Tibial artery (tissue), 4 donors: ENCODE measurements around the gene SCUBE1.

Experiments used
- DNase-seq, 2 donors: peaks; one replicate each; pipeline ENCODE4 v3.0.0-alpha.2; 2019
- H3K27ac ChIP-seq, 2 donors: fragments of 200-600 bp; sonication (generic) in 1 of 2; 1 replicate in 1 of 2; 2 replicates in 1 of 2; pipeline ENCODE4 v1.5.1; 2018 to 2019; ENCODE audit warnings: mild to moderate bottlenecking in 1 of 2
- H3K27me3 ChIP-seq, 2 donors: fragments of 200-600 bp; sonication (generic) in 1 of 2; one replicate each; pipeline versions ENCODE4 v1.5.1 to v1.6.0; 2016 to 2019
- H3K36me3 ChIP-seq, 3 donors: fragments of 200-600 bp; sonication (generic) in 2 of 3; one replicate each; pipeline ENCODE4 v1.5.1; 2016 to 2019; ENCODE audit warnings: mild to moderate bottlenecking in 2 of 3
- H3K4me1 ChIP-seq, 4 donors: fragments of 200-600 bp; sonication (generic) in 2 of 4; 1 replicate in 3 of 4; 2 replicates in 1 of 4; pipeline ENCODE4 v1.5.1; 2016 to 2019
- H3K4me3 ChIP-seq, 2 donors: fragments of 200-600 bp; sonication (generic) in 1 of 2; 1 replicate in 1 of 2; 2 replicates in 1 of 2; pipeline ENCODE4 v1.5.1; 2018 to 2019; ENCODE audit warnings: mild to moderate bottlenecking in 2 of 2
- H3K9me3 ChIP-seq, 3 donors: fragments of 200-600 bp; sonication (generic) in 1 of 3; one replicate each; pipeline ENCODE4 v1.5.1; 2016 to 2019
- intact Hi-C: fragments of 100-400 bp; cut with DNase I; formaldehyde crosslinking; loops from one replicate; pipeline ENCODE4 v1.15.0; 2023; ENCODE audit warnings: low total_unique reads
- TF ChIP-seq, protein P1 (sequence below), 2 experiments: fragments of 200-600 bp in 1 of 2; fragments of 450-650 bp in 1 of 2; IDR thresholded peaks; one replicate each; pipeline ENCODE4 v1.5.1; 2017 to 2019; ENCODE audit warnings: antibody characterized with exemption in 2 of 2, mild to moderate bottlenecking in 1 of 2, moderate library complexity in 1 of 2

The SCUBE1 gene

DNA sequence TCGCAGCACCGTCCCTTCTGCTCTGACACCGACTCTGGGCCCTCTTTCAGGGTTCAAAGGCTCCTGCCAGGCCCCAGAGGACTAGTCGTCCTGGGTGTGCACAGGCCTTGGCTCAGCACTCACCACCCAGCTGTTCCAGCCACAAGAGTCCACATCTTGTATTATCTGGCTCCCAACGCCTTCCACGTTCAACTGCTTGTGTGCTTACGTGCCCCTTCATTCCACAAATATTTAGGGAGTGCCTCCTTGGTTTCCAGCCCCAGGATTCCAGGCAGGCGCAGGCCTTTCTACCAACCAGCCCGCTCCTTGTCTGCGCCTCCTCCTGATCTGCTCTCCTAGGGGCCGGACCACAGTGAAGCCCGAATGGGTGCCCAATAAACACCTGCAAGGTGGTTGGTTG lies 70.9 kb downstream of the SCUBE1 start:
- no peaks in the 10 kb centered on the region for H3K9me3 ChIP-seq
- TF ChIP-seq, protein P1, sequence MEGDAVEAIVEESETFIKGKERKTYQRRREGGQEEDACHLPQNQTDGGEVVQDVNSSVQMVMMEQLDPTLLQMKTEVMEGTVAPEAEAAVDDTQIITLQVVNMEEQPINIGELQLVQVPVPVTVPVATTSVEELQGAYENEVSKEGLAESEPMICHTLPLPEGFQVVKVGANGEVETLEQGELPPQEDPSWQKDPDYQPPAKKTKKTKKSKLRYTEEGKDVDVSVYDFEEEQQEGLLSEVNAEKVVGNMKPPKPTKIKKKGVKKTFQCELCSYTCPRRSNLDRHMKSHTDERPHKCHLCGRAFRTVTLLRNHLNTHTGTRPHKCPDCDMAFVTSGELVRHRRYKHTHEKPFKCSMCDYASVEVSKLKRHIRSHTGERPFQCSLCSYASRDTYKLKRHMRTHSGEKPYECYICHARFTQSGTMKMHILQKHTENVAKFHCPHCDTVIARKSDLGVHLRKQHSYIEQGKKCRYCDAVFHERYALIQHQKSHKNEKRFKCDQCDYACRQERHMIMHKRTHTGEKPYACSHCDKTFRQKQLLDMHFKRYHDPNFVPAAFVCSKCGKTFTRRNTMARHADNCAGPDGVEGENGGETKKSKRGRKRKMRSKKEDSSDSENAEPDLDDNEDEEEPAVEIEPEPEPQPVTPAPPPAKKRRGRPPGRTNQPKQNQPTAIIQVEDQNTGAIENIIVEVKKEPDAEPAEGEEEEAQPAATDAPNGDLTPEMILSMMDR (IDR thresholded peaks at IDR 0.05) = no peak
- intact Hi-C loops = loop anchor here (10.0 kb wide), 1 partner anchor 72 kb away; the partner anchor contains the start of gene SCUBE1
- peaks cover 0 to 64% of the 10 kb centered on the region in 2 donors for H3K27me3 ChIP-seq
- H3K4me3 ChIP-seq = no peak overlapping the region
- H3K27ac ChIP-seq = no peak overlapping the region
- no peaks in the 10 kb centered on the region for H3K36me3 ChIP-seq
- no peak for DNase-seq
- no peaks in the 10 kb centered on the region for H3K4me1 ChIP-seq

DNA sequence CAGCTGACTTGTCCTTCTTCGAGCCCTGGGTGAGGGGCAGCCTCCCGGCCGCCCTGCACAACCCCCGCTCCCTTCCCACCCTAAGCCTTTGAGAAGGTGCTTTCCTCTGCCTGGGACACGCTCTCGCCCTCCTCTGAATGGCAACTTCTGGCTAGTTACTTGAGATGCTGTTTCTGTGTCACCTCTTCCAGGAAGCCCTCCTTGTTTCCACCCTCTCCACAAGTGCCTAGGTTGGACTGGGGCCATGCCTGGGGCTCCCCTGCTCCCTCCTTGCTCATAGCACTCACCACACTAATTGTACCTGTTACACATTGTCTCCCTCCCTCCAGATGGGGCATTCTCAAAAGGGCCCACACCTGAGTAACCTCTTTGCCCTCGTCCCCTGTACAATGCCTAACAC lies 72.2 kb downstream of the SCUBE1 start:
- intact Hi-C loops = loop anchor here (10.0 kb wide), 1 partner anchor 74 kb away; the partner anchor contains the start of gene SCUBE1
- DNase-seq = no peak
- TF ChIP-seq, protein P1 (IDR thresholded peaks at IDR 0.05) = no peak
- no peak overlapping the region for H3K27ac ChIP-seq
- no peaks in the 10 kb centered on the region for H3K4me1 ChIP-seq
- H3K9me3 ChIP-seq = no peaks in the 10 kb centered on the region
- peaks cover 0 to 76% of the 10 kb centered on the region in 2 donors for H3K27me3 ChIP-seq
- H3K36me3 ChIP-seq = no peaks in the 10 kb centered on the region
- H3K4me3 ChIP-seq = no peak overlapping the region

DNA sequence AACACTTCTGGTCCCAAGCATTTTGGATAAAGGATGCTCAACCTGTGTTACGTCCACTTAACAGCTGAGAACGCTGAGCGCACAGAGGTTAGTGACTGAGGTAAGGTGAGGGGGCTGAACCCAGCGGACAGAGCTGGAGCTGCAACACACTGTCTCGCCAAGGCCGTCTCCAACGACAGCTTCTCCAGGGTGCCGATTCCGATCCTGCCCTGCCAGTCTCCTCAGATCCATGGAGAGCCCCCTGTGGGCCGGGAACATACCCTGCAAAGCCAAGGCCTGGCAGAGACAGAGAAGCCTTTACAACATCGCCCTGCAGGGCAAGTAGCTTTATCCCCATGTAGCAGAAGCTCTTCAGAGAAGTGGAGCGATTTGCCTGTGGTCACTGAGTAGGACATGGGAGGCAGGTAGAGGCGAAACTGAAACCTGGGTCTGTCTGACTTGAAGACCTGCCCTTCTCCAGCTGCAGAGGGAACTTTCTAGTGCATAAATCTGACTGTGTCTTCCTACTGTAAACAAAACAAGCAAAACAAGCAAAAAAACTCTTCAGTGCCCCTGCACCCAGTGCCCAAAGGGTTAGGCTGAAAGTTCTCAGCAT lies 72.8 kb downstream of the SCUBE1 start:
- intact Hi-C loops = loop anchor here (10.0 kb wide), 1 partner anchor 74 kb away; the partner anchor contains the start of gene SCUBE1
- no peaks in the 10 kb centered on the region for H3K36me3 ChIP-seq
- H3K4me3 ChIP-seq = no peak overlapping the region
- TF ChIP-seq, protein P1 (IDR thresholded peaks at IDR 0.05) = no peak
- no peak overlapping the region for H3K27ac ChIP-seq
- peaks cover 0 to 81% of the 10 kb centered on the region in 2 donors for H3K27me3 ChIP-seq
- DNase-seq = no peak
- no peaks in the 10 kb centered on the region for H3K4me1 ChIP-seq
- no peaks in the 10 kb centered on the region for H3K9me3 ChIP-seq

DNA sequence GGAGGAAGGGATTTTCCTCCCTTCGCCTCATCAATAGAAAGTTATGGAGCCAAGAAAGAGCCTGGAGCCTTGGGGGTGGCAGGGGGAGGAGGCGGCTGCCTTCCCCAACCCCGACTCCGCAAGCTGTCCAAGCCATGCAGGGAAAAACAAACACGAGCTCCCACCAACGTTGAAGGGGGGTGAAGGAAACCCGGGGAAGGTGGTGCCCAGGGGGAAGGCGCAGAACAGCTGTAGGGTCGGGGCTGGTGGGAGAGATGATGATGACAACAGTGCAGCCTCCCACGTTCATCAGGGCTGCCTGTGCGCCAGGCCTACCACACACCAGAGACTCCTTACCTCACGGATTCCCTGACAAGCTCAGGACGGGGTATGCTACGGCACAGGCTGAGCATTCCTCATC lies 73.5 kb downstream of the SCUBE1 start:
- TF ChIP-seq, protein P1 (IDR thresholded peaks at IDR 0.05) = no peak
- Histone ChIP-seq H3K9me3 (no peaks in the 10 kb centered on the region), H3K4me3 (no peak overlapping the region), H3K4me1 (no peaks in the 10 kb centered on the region), H3K36me3 (no peaks in the 10 kb centered on the region), H3K27ac (no peak overlapping the region), H3K27me3 (peaks cover 0 to 81% of the 10 kb centered on the region in 2 donors)
- intact Hi-C loops = loop anchor here (10.0 kb wide), 1 partner anchor 75 kb away; the partner anchor contains the start of gene SCUBE1
- no peak for DNase-seq

DNA sequence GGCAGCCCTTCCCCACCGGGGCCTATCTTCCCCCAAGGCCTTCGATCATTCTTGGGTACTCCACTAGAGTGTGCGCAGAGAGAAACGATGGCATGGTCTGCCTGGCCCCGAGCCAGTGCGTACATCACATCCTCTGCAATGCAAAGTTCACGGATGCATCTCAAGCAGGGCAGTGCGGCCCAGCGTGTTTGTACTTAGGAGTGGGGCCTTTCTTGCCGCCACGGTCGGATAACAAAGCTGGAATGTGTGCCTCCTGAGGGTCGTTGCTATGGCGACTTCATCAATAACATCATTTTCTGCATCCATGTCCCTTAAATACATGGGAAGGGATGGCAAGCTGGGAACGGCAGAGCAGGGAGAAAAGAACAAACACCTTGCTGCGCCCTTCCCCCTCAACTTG lies 73.9 kb downstream of the SCUBE1 start:
- Histone ChIP-seq H3K9me3 (no peaks in the 10 kb centered on the region), H3K27me3 (peaks cover 0 to 81% of the 10 kb centered on the region in 2 donors), H3K27ac (no peak overlapping the region), H3K36me3 (no peaks in the 10 kb centered on the region), H3K4me1 (peaks cover 0 to 3% (median under 1%) of the 10 kb centered on the region in 4 donors), H3K4me3 (no peak overlapping the region)
- intact Hi-C loops = no loop called here
- TF ChIP-seq, protein P1 (IDR thresholded peaks at IDR 0.05) = no peak
- no peak for DNase-seq
